OCI-LY7 (cell line): Measurements from ENCODE around the gene WNK2.

Experiments used
- CTCF ChIP-seq: fragments of 200-600 bp; sonication (generic); conservative IDR thresholded peaks from 2 replicates; pipeline ENCODE4 v1.5.1; 2014; ENCODE audit warnings: mild to moderate bottlenecking, antibody characterized with exemption, low read length, moderate library complexity, mixed read lengths
- EZH2phosphoT487 ChIP-seq: fragments of 200-600 bp; sonication (generic); IDR thresholded peaks from 2 replicates; pipeline ENCODE4 v1.6.1; 2018; ENCODE audit warnings: low read depth, borderline replicate concordance, mild to moderate bottlenecking, mixed run types, antibody characterized with exemption, low read length, moderate library complexity, mixed read lengths

- no peak for TF ChIP-seq EZH2phosphoT487
- no peak for TF ChIP-seq CTCF
These were observed 161.8 kb downstream of the WNK2 start for GRCh38 chr9:93345643-93346230.
